ENCODE data around the gene TEX264. TPM values are rescaled to one million over a fixed set of nuclear protein-coding genes. Genes with fewer than 3 reads are reported as not detected.

Gene TEX264
- total RNA-seq, 1 experiment from 2014 or later, result 46.4 TPM

- H3K4me1 Mint-ChIP-seq (ENCODE audit: insufficient read depth, unreplicated experiment), result no peaks in the 10 kb centered on the region
- no TSS peak for BruUV-seq (replicated peaks)
- CTCF ChIA-PET, result interaction anchor here (0.8 to 1.3 kb wide), 2 partner anchors 87 to 212 kb away, joined by 3 read pairs; no protein-coding TSS in a partner anchor
- intact Hi-C loops (cut with micrococcal nuclease), result no loop called here
- H3K36me3 Mint-ChIP-seq (ENCODE audit: insufficient read depth, unreplicated experiment), result peaks cover 8% of the 10 kb centered on the region
- no peak overlapping the region for H3K4me3 Mint-ChIP-seq (ENCODE audit: unreplicated experiment)
- H3K27me3 Mint-ChIP-seq (ENCODE audit: insufficient read depth, unreplicated experiment), result no peaks in the 10 kb centered on the region
- no peak for TF ChIP-seq CTCF (IDR thresholded peaks at IDR 0.05; ENCODE audit: unreplicated experiment)
- no peak for DNase-seq (ENCODE audit: unreplicated experiment)
- POLR2A ChIA-PET, result no interaction called here
- H3K27ac Mint-ChIP-seq (ENCODE audit: low read depth, unreplicated experiment), result no peak overlapping the region
- no peaks in the 10 kb centered on the region for H3K9me3 Mint-ChIP-seq (ENCODE audit: unreplicated experiment)
These were observed 41.9 kb downstream of the TEX264 start for GRCh38 chr3:51712963-51713362.

GRCh38 chr3:51715231-51715976 is 44.4 kb downstream of the TEX264 start:
- Mint-ChIP-seq H3K27me3 (ENCODE audit: insufficient read depth, unreplicated experiment) (no peaks in the 10 kb centered on the region), H3K9me3 (ENCODE audit: unreplicated experiment) (no peaks in the 10 kb centered on the region), H3K27ac (ENCODE audit: low read depth, unreplicated experiment) (no peak overlapping the region), H3K36me3 (ENCODE audit: insufficient read depth, unreplicated experiment) (no peaks in the 10 kb centered on the region), H3K4me3 (ENCODE audit: unreplicated experiment) (no peak overlapping the region), H3K4me1 (ENCODE audit: insufficient read depth, unreplicated experiment) (no peaks in the 10 kb centered on the region)
- no peak for DNase-seq (ENCODE audit: unreplicated experiment)
- no peak for TF ChIP-seq CTCF (IDR thresholded peaks at IDR 0.05; ENCODE audit: unreplicated experiment)
- intact Hi-C loops (cut with micrococcal nuclease), result no loop called here
- no TSS peak for BruUV-seq (replicated peaks)
- ChIA-PET CTCF (interaction anchor here (0.8 kb wide), 1 partner anchor 627 kb away, joined by 4 read pairs; no protein-coding TSS in a partner anchor), POLR2A (no interaction called here)

- BruUV-seq (replicated peaks), result no TSS peak
- CTCF ChIA-PET, result interaction anchor here (0.6 to 0.8 kb wide), 2 partner anchors 182 to 627 kb away, joined by 3 to 4 read pairs; no protein-coding TSS in a partner anchor
- Mint-ChIP-seq H3K27me3 (ENCODE audit: insufficient read depth, unreplicated experiment) (no peaks in the 10 kb centered on the region), H3K36me3 (ENCODE audit: insufficient read depth, unreplicated experiment) (no peaks in the 10 kb centered on the region), H3K4me3 (ENCODE audit: unreplicated experiment) (no peak overlapping the region), H3K9me3 (ENCODE audit: unreplicated experiment) (no peaks in the 10 kb centered on the region), H3K4me1 (ENCODE audit: insufficient read depth, unreplicated experiment) (no peaks in the 10 kb centered on the region), H3K27ac (ENCODE audit: low read depth, unreplicated experiment) (no peak overlapping the region)
- TF ChIP-seq CTCF (IDR thresholded peaks at IDR 0.05; ENCODE audit: unreplicated experiment), result no peak
- intact Hi-C loops (cut with micrococcal nuclease), result no loop called here
- POLR2A ChIA-PET, result no interaction called here
- no peak for DNase-seq (ENCODE audit: unreplicated experiment)
These were observed 44.9 kb downstream of the TEX264 start for GRCh38 chr3:51715977-51716294.

- no peak overlapping the region for H3K27ac Mint-ChIP-seq (ENCODE audit: low read depth, unreplicated experiment)
- no peaks in the 10 kb centered on the region for H3K9me3 Mint-ChIP-seq (ENCODE audit: unreplicated experiment)
- no peaks in the 10 kb centered on the region for H3K27me3 Mint-ChIP-seq (ENCODE audit: insufficient read depth, unreplicated experiment)
- BruUV-seq (replicated peaks), result no TSS peak
- DNase-seq (ENCODE audit: unreplicated experiment), result no peak
- no peaks in the 10 kb centered on the region for H3K36me3 Mint-ChIP-seq (ENCODE audit: insufficient read depth, unreplicated experiment)
- TF ChIP-seq CTCF (IDR thresholded peaks at IDR 0.05; ENCODE audit: unreplicated experiment), result no peak
- ChIA-PET POLR2A (no interaction called here), CTCF (interaction anchor here (0.6 kb wide), 1 partner anchor 1080 kb away, joined by 3 read pairs; no protein-coding TSS in a partner anchor)
- intact Hi-C loops (cut with micrococcal nuclease), result no loop called here
- no peak overlapping the region for H3K4me3 Mint-ChIP-seq (ENCODE audit: unreplicated experiment)
- no peaks in the 10 kb centered on the region for H3K4me1 Mint-ChIP-seq (ENCODE audit: insufficient read depth, unreplicated experiment)
These were observed 45.8 kb downstream of the TEX264 start for GRCh38 chr3:51716805-51717204.

All from MCF 10A (cell line).